Kidney glomerular epithelial cell (primary cell): ENCODE results near the gene ACSF3.
"Not testable (repeated sequence)": the region's sequence is repeated elsewhere in the genome, so short reads cannot be mapped to it uniquely, and the experiment has no call there.

ENCODE experiments used
- DNase-seq: peaks from one replicate; lab custom pipeline; 2025; lab: John Stamatoyannopoulos, UW

Gene ACSF3

GRCh38 chr16:89161763-89162713 lies 68.4 kb downstream of the ACSF3 start:
- DNase-seq, result no peak

GRCh38 chr16:89163297-89163696 lies 69.6 kb downstream of the ACSF3 start:
- DNase-seq, result no peak

- no peak for DNase-seq
These were observed 70.8 kb downstream of the ACSF3 start for GRCh38 chr16:89164436-89164835.

GRCh38 chr16:89164847-89165680 lies 71.4 kb downstream of the ACSF3 start:
- DNase-seq, result no peak

GRCh38 chr16:89165681-89165979 lies 72.0 kb downstream of the ACSF3 start:
- not testable (repeated sequence) for DNase-seq

GRCh38 chr16:89166696-89167424 lies 73.2 kb downstream of the ACSF3 start:
- no peak for DNase-seq

GRCh38 chr16:89167425-89167941 lies 73.8 kb downstream of the ACSF3 start:
- peak; percentile 24 for DNase-seq

GRCh38 chr16:89168381-89169189 lies 74.9 kb downstream of the ACSF3 start:
- no peak for DNase-seq

GRCh38 chr16:89169778-89170177 lies 76.1 kb downstream of the ACSF3 start:
- DNase-seq, result no peak

- DNase-seq, result no peak
These were observed 76.9 kb downstream of the ACSF3 start for GRCh38 chr16:89170346-89171215.

- peak; percentile 68 for DNase-seq
These were observed 77.8 kb downstream of the ACSF3 start, which contains the start of gene CDH15 for GRCh38 chr16:89171216-89172170. TSS of gene CDH15 (plus strand) at chr16:89171748. CDS start at chr16:89171832, 84 bp downstream.

- no peak for DNase-seq
These were observed 78.5 kb downstream of the ACSF3 start for GRCh38 chr16:89172171-89172527.

- DNase-seq, result no peak
These were observed 79.0 kb downstream of the ACSF3 start for GRCh38 chr16:89172528-89173173.

GRCh38 chr16:89173174-89173921 lies 79.7 kb downstream of the ACSF3 start:
- DNase-seq, result no peak

GRCh38 chr16:89174055-89174827 lies 80.6 kb downstream of the ACSF3 start:
- no peak for DNase-seq

GRCh38 chr16:89174877-89175276 lies 81.2 kb downstream of the ACSF3 start:
- DNase-seq, result no peak
